ENCODE data around the gene LGR5. TPM values are rescaled to one million over a fixed set of nuclear protein-coding genes. Genes with fewer than 3 reads are reported as not detected.
"Not testable (repeated sequence)": the region's sequence is repeated elsewhere in the genome, so short reads cannot be mapped to it uniquely, and the experiment has no call there.

LGR5 gene
- total RNA-seq, 4 donors from 2014 or later = 8.7 to 40.1 (median 24.3) TPM

DNA sequence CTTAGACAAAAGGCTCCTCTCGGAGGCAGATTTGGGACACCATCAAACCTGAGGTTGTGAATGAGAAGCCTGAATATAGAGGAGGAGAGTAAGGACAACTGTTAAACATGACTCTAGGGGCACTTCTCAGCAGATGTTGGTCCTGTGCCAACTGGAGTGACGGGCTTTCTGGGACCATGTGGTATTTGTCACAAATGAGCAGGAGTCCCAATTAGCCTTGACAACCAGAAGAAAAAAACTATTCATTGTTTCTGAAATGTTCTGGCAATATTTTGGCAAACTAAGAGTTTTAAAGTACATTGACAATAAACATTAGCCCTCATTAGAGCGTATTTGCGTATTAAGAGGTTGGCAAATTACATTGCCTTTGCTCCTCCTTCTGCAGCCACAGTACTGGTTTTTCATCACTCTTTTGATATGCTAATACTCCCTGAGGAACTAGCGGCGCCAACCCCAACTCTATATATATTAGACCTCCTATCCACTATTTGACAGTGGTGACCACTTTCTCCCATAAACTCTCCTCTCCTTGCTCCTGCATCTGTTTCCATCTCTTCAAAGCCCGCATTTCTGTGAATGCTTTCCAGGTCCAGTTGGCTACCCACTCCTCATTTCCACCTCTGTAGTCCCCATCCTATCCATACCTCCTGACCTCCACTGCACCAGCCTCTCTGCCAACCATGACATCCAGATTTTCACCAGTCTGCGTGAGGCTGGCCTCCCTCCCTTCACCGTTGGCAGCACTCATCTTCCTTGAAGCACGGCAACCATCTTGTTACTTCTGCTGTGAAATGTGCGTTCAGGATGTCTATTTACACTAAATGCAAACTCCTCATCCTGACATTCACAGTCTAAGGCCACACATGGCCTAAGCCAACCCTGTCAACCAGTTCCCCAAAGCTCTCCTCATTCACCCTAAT, 123.3 kb downstream of the LGR5 start:
- in situ Hi-C loops (cut with MboI; ENCODE audit: low sequenced_read_pairs in 4 of 4) = no loop called here
- peaks cover 0 to 20% of the 10 kb centered on the region in 2 donors for H3K36me3 ChIP-seq
- no peak overlapping the region for H3K4me3 ChIP-seq
- H3K9me3 ChIP-seq = no peaks in the 10 kb centered on the region
- intact Hi-C loops (cut with DNase I; ENCODE audit: low total_unique reads) = no loop called here
- H3K27ac ChIP-seq = no peak overlapping the region
- no peak for DNase-seq
- ATAC-seq = no peak
- no peaks in the 10 kb centered on the region for H3K4me1 ChIP-seq
- no peak for TF ChIP-seq POLR2A (IDR thresholded peaks at IDR 0.05)
- TF ChIP-seq, protein P1, sequence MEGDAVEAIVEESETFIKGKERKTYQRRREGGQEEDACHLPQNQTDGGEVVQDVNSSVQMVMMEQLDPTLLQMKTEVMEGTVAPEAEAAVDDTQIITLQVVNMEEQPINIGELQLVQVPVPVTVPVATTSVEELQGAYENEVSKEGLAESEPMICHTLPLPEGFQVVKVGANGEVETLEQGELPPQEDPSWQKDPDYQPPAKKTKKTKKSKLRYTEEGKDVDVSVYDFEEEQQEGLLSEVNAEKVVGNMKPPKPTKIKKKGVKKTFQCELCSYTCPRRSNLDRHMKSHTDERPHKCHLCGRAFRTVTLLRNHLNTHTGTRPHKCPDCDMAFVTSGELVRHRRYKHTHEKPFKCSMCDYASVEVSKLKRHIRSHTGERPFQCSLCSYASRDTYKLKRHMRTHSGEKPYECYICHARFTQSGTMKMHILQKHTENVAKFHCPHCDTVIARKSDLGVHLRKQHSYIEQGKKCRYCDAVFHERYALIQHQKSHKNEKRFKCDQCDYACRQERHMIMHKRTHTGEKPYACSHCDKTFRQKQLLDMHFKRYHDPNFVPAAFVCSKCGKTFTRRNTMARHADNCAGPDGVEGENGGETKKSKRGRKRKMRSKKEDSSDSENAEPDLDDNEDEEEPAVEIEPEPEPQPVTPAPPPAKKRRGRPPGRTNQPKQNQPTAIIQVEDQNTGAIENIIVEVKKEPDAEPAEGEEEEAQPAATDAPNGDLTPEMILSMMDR (IDR thresholded peaks at IDR 0.05 in 4 of 5, conservative IDR thresholded peaks at IDR 0.05 in 1 of 5) = no peak
- H3K27me3 ChIP-seq = no peaks in the 10 kb centered on the region

DNA sequence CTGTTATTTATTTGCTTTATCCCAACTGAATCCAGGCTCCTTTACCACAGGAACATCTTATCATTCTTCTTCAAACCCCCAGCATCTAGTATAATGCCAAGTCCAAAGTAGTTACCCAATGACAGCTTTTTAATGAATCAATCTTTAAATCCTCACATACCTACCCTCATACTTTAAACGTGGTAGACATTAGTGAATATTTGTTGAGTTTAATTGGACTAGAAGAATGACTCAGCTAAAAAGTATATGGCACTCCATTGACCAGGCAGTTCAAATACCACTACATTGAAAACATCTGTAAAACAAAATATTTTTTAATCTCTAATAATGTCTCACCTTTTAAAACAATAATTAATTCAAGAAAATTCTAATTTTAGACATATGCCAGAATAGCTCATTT, 125.9 kb downstream of the LGR5 start:
- Histone ChIP-seq H3K4me3 (no peak overlapping the region), H3K36me3 (peaks cover 0 to 20% of the 10 kb centered on the region in 2 donors), H3K27me3 (no peaks in the 10 kb centered on the region), H3K9me3 (no peaks in the 10 kb centered on the region), H3K27ac (no peak overlapping the region), H3K4me1 (no peaks in the 10 kb centered on the region)
- ATAC-seq (no peak), DNase-seq (no peak)
- intact Hi-C loops (cut with DNase I; ENCODE audit: low total_unique reads) = no loop called here
- TF ChIP-seq, protein P1 (IDR thresholded peaks at IDR 0.05 in 4 of 5, conservative IDR thresholded peaks at IDR 0.05 in 1 of 5) = no peak
- no peak for TF ChIP-seq POLR2A (IDR thresholded peaks at IDR 0.05)
- in situ Hi-C loops (cut with MboI; ENCODE audit: low sequenced_read_pairs in 4 of 4) = no loop called here

DNA sequence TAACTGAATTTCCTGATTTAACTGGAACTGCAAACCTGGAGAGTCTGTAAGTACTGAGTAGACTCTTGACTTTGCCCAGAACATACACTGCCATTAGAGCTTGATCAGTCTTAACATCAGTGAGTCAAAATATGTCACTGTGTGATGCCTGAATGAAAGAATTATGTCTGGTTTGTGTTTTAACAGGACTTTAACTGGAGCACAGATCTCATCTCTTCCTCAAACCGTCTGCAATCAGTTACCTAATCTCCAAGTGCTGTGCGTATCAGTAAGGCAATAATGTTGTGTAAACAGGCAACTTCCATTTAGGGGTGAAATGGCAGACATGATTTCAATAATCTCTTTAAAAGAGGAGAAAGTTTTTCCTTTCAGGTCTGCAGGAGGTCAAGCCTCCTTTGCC, 127.1 kb downstream of the LGR5 start:
- no peak for DNase-seq
- in situ Hi-C loops (cut with MboI; ENCODE audit: low sequenced_read_pairs in 4 of 4) = no loop called here
- no peaks in the 10 kb centered on the region for H3K4me1 ChIP-seq
- H3K27me3 ChIP-seq = no peaks in the 10 kb centered on the region
- no peaks in the 10 kb centered on the region for H3K9me3 ChIP-seq
- no peak overlapping the region for H3K4me3 ChIP-seq
- TF ChIP-seq, protein P1 (IDR thresholded peaks at IDR 0.05 in 4 of 5, conservative IDR thresholded peaks at IDR 0.05 in 1 of 5) = no peak
- TF ChIP-seq POLR2A (IDR thresholded peaks at IDR 0.05) = no peak
- no peak overlapping the region for H3K27ac ChIP-seq
- no peak for ATAC-seq
- intact Hi-C loops (cut with DNase I; ENCODE audit: low total_unique reads) = no loop called here
- H3K36me3 ChIP-seq = peaks cover 0 to 29% of the 10 kb centered on the region in 2 donors

- ATAC-seq (no peak), DNase-seq (no peak)
- Histone ChIP-seq H3K27me3 (no peaks in the 10 kb centered on the region), H3K27ac (no peak overlapping the region), H3K36me3 (peaks cover 0 to 33% of the 10 kb centered on the region in 2 donors), H3K4me3 (no peak overlapping the region), H3K4me1 (no peaks in the 10 kb centered on the region), H3K9me3 (no peaks in the 10 kb centered on the region)
- TF ChIP-seq POLR2A (IDR thresholded peaks at IDR 0.05) = no peak
- TF ChIP-seq, protein P1 (IDR thresholded peaks at IDR 0.05 in 4 of 5, conservative IDR thresholded peaks at IDR 0.05 in 1 of 5) = no peak
- in situ Hi-C loops (cut with MboI; ENCODE audit: low sequenced_read_pairs in 4 of 4) (no loop called here), intact Hi-C loops (cut with DNase I; ENCODE audit: low total_unique reads) (no loop called here)
Measured at GRCh38 chr12:71567537-71567936, 127.9 kb downstream of the LGR5 start.

DNA sequence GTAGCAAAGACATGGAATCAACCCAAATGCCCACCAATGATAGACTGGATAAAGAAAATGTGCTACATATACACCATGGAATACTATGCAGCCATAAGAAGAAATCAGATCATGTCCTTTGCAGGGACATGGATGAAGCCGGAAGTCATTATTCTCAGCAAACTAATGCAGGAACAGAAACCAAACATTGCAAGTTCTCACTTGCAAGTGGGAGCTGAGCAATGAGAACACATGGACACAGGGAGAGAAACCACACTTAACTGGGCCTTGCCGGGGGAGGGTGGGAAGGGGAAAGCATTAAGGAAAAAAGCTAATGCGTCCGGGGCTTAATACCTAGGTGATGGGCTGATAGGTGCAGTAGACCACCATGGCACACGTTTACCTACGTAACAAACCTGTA, 130.3 kb downstream of the LGR5 start:
- H3K9me3 ChIP-seq; ATAC-seq; H3K4me1 ChIP-seq; H3K27me3 ChIP-seq; in situ Hi-C loops (cut with MboI; ENCODE audit: low sequenced_read_pairs in 4 of 4); H3K27ac ChIP-seq; H3K4me3 ChIP-seq; DNase-seq; intact Hi-C loops (cut with DNase I; ENCODE audit: low total_unique reads): not testable (repeated sequence)
- H3K36me3 ChIP-seq = peaks cover 0 to 39% of the 10 kb centered on the region in 2 donors
